NCI-H748 (cell line): ENCODE measurements around the gene SIAH3.

Experiments
- DNase-seq: peaks from one replicate; lab custom pipeline; 2025; ENCODE audit not compliant: unreplicated experiment; lab: John Stamatoyannopoulos, UW

Gene SIAH3

GRCh38 chr13:45863709-45864590, 12.4 kb upstream of the SIAH3 start:
- peak; percentile 88 for DNase-seq

GRCh38 chr13:45861322-45861721, 9.8 kb upstream of the SIAH3 start:
- DNase-seq: no peak

- DNase-seq: no peak
These were observed 8.7 kb upstream of the SIAH3 start for GRCh38 chr13:45860240-45860639.

- DNase-seq: peak; percentile 27
These were observed 8.2 kb upstream of the SIAH3 start for GRCh38 chr13:45859705-45860104.

GRCh38 chr13:45852494-45852893, 941 bp upstream of the SIAH3 start:
- no peak for DNase-seq

- DNase-seq: no peak
These were observed 403 bp upstream of the SIAH3 start for GRCh38 chr13:45851956-45852355.

- DNase-seq: peak; percentile 37
These were observed 1.4 kb downstream of the SIAH3 start for GRCh38 chr13:45850027-45850613.

- DNase-seq: no peak
These were observed 2.1 kb downstream of the SIAH3 start for GRCh38 chr13:45849408-45849807.

GRCh38 chr13:45847554-45848224, 3.9 kb downstream of the SIAH3 start:
- DNase-seq: peak; percentile 52

GRCh38 chr13:45846681-45847080, 4.9 kb downstream of the SIAH3 start:
- DNase-seq: no peak

- no peak for DNase-seq
These were observed 13.3 kb downstream of the SIAH3 start for GRCh38 chr13:45838171-45838745.

GRCh38 chr13:45837111-45837510, 14.4 kb downstream of the SIAH3 start:
- DNase-seq: no peak

GRCh38 chr13:45834411-45834994, 17.1 kb downstream of the SIAH3 start:
- no peak for DNase-seq

- no peak for DNase-seq
These were observed 17.7 kb downstream of the SIAH3 start for GRCh38 chr13:45833663-45834375.

GRCh38 chr13:45833242-45833641, 18.3 kb downstream of the SIAH3 start:
- DNase-seq: no peak

- DNase-seq: no peak
These were observed 19.7 kb downstream of the SIAH3 start for GRCh38 chr13:45831851-45832250.

GRCh38 chr13:45830121-45830520, 21.4 kb downstream of the SIAH3 start:
- no peak for DNase-seq

GRCh38 chr13:45828256-45828968, 23.1 kb downstream of the SIAH3 start:
- DNase-seq: no peak

- DNase-seq: no peak
These were observed 24.2 kb downstream of the SIAH3 start for GRCh38 chr13:45827318-45827717.

GRCh38 chr13:45826731-45827130, 24.8 kb downstream of the SIAH3 start:
- DNase-seq: no peak
